GM18520 (cell line): ENCODE results near the gene PRAMEF27.
"Not testable (repeated sequence)": the region's sequence is repeated elsewhere in the genome, so short reads cannot be mapped to it uniquely, and the experiment has no call there.

ENCODE experiments used
- ATAC-seq: cut with Tn5 transposase; IDR thresholded peaks from one replicate; pipeline ENCODE4 v1.9.1; 2021; ENCODE audit not compliant: unreplicated experiment

The PRAMEF27 gene

GRCh38 chr1:13056475-13056874 is at the start of gene PRAMEF27:
Gene PRAMEF27, minus strand, starts transcription at chr1:13056575. Its CDS starts 2,916 bp downstream, at chr1:13053659.
- not testable (repeated sequence) for ATAC-seq

GRCh38 chr1:13070474-13070873 is 14.1 kb upstream of the PRAMEF27 start, which contains the start of gene PRAMEF25:
Gene PRAMEF25, plus strand, starts transcription at chr1:13070774. Its CDS starts 2,920 bp downstream, at chr1:13073694.
- ATAC-seq = not testable (repeated sequence)

- not testable (repeated sequence) for ATAC-seq
Measured at GRCh38 chr1:13019846-13020245, 36.5 kb downstream of the PRAMEF27 start.

- ATAC-seq = not testable (repeated sequence)
Measured at GRCh38 chr1:13011932-13012331, 44.4 kb downstream of the PRAMEF27 start.

DNA sequence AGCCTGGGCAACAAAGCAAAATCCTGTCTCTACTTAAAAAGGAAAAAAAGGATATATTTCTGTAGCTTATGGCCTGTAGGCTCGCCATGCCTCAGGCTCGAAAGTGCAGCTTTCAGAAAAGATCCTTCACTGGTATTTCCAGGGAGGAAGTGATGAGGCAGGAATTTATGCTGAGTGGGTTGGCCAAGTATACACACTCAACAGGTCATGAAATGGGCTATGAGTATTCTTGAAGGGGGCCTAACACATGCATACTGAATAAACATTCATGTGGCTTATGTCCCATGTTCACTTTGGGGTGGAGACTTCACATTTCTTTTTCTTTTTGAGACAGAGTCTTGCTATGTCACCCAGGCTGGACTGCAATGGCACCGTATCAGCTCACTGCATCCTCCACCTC is 47.0 kb downstream of the PRAMEF27 start:
- not testable (repeated sequence) for ATAC-seq

DNA sequence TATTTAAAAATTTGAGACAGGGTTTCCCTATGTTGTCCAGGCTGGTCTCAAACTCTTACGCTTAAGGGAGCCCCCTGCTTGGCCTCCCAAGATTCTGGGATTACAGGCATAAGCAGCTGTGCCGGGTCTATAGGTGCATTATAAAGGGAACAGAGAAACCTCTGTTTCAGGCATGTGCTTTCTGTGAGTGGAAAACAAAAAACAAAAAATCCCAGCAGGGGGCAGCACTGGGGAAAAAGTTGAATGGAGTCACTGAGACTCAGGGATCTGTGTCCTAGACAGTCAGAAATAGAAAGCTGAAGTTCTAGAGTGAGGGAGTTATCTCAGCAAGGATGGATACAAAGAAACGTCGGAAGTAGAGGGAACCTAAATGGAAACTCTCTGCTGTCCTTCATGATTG is 50.6 kb downstream of the PRAMEF27 start:
- ATAC-seq = not testable (repeated sequence)
